Right lobe of liver (tissue), 6 donors: ENCODE results near the gene GLIPR2. TPM values are rescaled to one million over a fixed set of nuclear protein-coding genes. Genes with fewer than 3 reads are reported as not detected.
A peak's percentile ranks its signal among the peaks of the same experiment; 100 is the strongest.

Experiments used
- ATAC-seq, 4 donors: fragments of 200-7000 bp; cut with Tn5 transposase; one replicate each; pipeline ENCODE4 v1.9.1; 2020; ENCODE audit warnings: mild to moderate bottlenecking in 4 of 4, moderate library complexity in 4 of 4
- DNase-seq, 3 donors: peaks; one replicate each; pipeline ENCODE4 v3.0.0-alpha.2; 2020
- H3K27ac ChIP-seq, 3 donors: fragments of 200-600 bp; one replicate each; pipeline ENCODE4 v1.8.0; 2022
- H3K27me3 ChIP-seq, 2 donors: fragments of 200-600 bp; one replicate each; pipeline ENCODE4 v1.8.0; 2022
- H3K36me3 ChIP-seq, 4 donors: fragments of 200-600 bp; sonication (generic) in 1 of 4; one replicate each; pipeline versions ENCODE4 v1.5.1 to v1.8.0; 2017 to 2022; ENCODE audit warnings: control low read depth in 1 of 4
- H3K4me1 ChIP-seq, 4 donors: fragments of 200-600 bp; sonication (generic) in 1 of 4; one replicate each; pipeline versions ENCODE4 v1.5.1 to v1.8.0; 2017 to 2022; ENCODE audit warnings: control low read depth in 1 of 4
- H3K4me3 ChIP-seq, 3 donors: fragments of 200-600 bp; one replicate each; pipeline ENCODE4 v1.8.0; 2022
- H3K9me3 ChIP-seq, 4 donors: fragments of 200-600 bp; sonication (generic) in 1 of 4; one replicate each; pipeline versions ENCODE4 v1.5.1 to v1.8.0; 2017 to 2022; ENCODE audit warnings: control low read depth in 1 of 4
- CTCF ChIP-seq, 4 donors: fragments of 200-600 bp in 3 of 4; fragments of 450-650 bp in 1 of 4; IDR thresholded peaks; one replicate each; pipeline versions ENCODE4 v1.5.1 to v1.8.0; 2016 to 2022; ENCODE audit warnings: antibody characterized with exemption in 4 of 4, mild to moderate bottlenecking in 2 of 4
- POLR2A ChIP-seq: fragments of 450-650 bp; IDR thresholded peaks from one replicate; pipeline ENCODE4 v1.6.1; 2017; ENCODE audit warnings: antibody characterized with exemption, mild to moderate bottlenecking
- WGBS: methylation state at CpG from one replicate; pipeline ENCODE4 v1.1.6; 2018; ENCODE audit warnings: low coverage, low lambda C conversion rate; ENCODE audit not compliant: insufficient coverage; ENCODE audit errors: missing lambda C conversion rate; 5-methylcytosine and 5-hydroxymethylcytosine counted together
- intact Hi-C, 2 donors: fragments of 100-400 bp; cut with DNase I; formaldehyde crosslinking; loops; one replicate each; pipeline versions ENCODE4 v1.11.2 to v1.14.1; 2022
- total RNA-seq, 6 experiments: library from RNA; depleted of rRNA in 2 of 6; stranded (reverse); fragments of >200 nt in 2 of 6; fragmentation: NEBNext Ultra II Directional in 3 of 6; extraction: Animal tissue kit (Norgen Biotek cat#: 25700) in 3 of 6; gene quantifications; one replicate each; pipeline versions ENCODE4 v1.1.0 to v1.2.4, GENCODE V29; 2016 to 2023
- donor health status: DM: no; HTN: yes; CAD: no.
- donor health status: DM: no; HTN: no; CAD: no.
- donor health status: DM: no; HTN: no; CAD: no.
- donor health status: DM: no; HTN: yes; CAD: no.
- donor health status: DM: no; HTN: yes; CAD: no.

GLIPR2 gene
- total RNA-seq, 6 experiments from 2014 or later = 1.2 to 3.9 (median 2.5) TPM

- WGBS = 61% methylated on average over 10 of the region's 11 CpGs
- DNase-seq = no peak
- TF ChIP-seq POLR2A = no peak
- no peak for TF ChIP-seq CTCF (IDR thresholded peaks at IDR 0.05)
- Histone ChIP-seq H3K9me3 (no peaks in the 10 kb centered on the region), H3K36me3 (no peaks in the 10 kb centered on the region), H3K4me1 (peaks cover 0 to 16% (median 3%) of the 10 kb centered on the region in 4 donors), H3K27me3 (peaks cover 0 to 10% of the 10 kb centered on the region in 2 donors), H3K4me3 (no peak overlapping the region), H3K27ac (peak overlapping the region in 1 of 3 donors; percentile 18)
- no peak for ATAC-seq
- intact Hi-C loops = no loop called here
Observed at GRCh38 chr9:36140086-36141084, 3.9 kb downstream of the GLIPR2 start.

- intact Hi-C loops = no loop called here
- peaks cover 0 to 16% (median 3%) of the 10 kb centered on the region in 4 donors for H3K4me1 ChIP-seq
- no peak overlapping the region for H3K27ac ChIP-seq
- no peak for TF ChIP-seq POLR2A
- no peak for TF ChIP-seq CTCF (IDR thresholded peaks at IDR 0.05)
- peaks cover 0 to 6% of the 10 kb centered on the region in 2 donors for H3K27me3 ChIP-seq
- ATAC-seq = no peak
- no peaks in the 10 kb centered on the region for H3K9me3 ChIP-seq
- H3K4me3 ChIP-seq = no peak overlapping the region
- H3K36me3 ChIP-seq = no peaks in the 10 kb centered on the region
- 85% methylated on average over 4 of the region's 4 CpGs for WGBS
- DNase-seq = no peak
Observed at GRCh38 chr9:36141288-36141687, 4.8 kb downstream of the GLIPR2 start.

- H3K9me3 ChIP-seq = no peaks in the 10 kb centered on the region
- intact Hi-C loops = no loop called here
- peak overlapping the region in 1 of 3 donors; percentile 81 for H3K27ac ChIP-seq
- H3K27me3 ChIP-seq = peaks cover 0 to 3% of the 10 kb centered on the region in 2 donors
- peaks cover 0 to 14% (median 3%) of the 10 kb centered on the region in 4 donors for H3K4me1 ChIP-seq
- H3K36me3 ChIP-seq = no peaks in the 10 kb centered on the region
- WGBS = 91% methylated on average over 5 of the region's 7 CpGs
- no peak for ATAC-seq
- no peak for TF ChIP-seq POLR2A
- H3K4me3 ChIP-seq = no peak overlapping the region
- DNase-seq = no peak
Observed at GRCh38 chr9:36141761-36142160, 5.2 kb downstream of the GLIPR2 start.

GRCh38 chr9:36142510-36143244 lies 6.1 kb downstream of the GLIPR2 start:
- Histone ChIP-seq H3K27me3 (no peaks in the 10 kb centered on the region), H3K4me3 (peak overlapping the region in 2 of 3 donors; percentile 1 to 31), H3K9me3 (no peaks in the 10 kb centered on the region), H3K27ac (peak overlapping the region; percentile 52 to 81 (median 79)), H3K4me1 (peaks cover 0 to 7% (median 3%) of the 10 kb centered on the region in 4 donors), H3K36me3 (no peaks in the 10 kb centered on the region)
- ATAC-seq = peak; percentile 85 to 91 (median 88)
- intact Hi-C loops = no loop called here
- no peak for TF ChIP-seq CTCF (IDR thresholded peaks at IDR 0.05)
- TF ChIP-seq POLR2A = no peak
- WGBS = 47% methylated on average over 10 of the region's 12 CpGs
- peak in 2 of 3 donors; percentile 46 to 56 for DNase-seq
